Measurements from ENCODE around the gene RNF168. TPM values are rescaled to one million over a fixed set of nuclear protein-coding genes. Genes with fewer than 3 reads are reported as not detected.

Gene RNF168
- total and polyA plus RNA-seq, 10 donors: 3.4 to 28.3 (median 22.9) TPM

- 91 to 96% (median 94%) methylated on average over 2 of the region's 2 CpGs for WGBS, 5 donors
- H3K4me3 ChIP-seq: no peak overlapping the region
- no peak for TF ChIP-seq POLR2AphosphoS5 (IDR thresholded peaks at IDR 0.05)
- TF ChIP-seq POLR2A (IDR thresholded peaks at IDR 0.05): no peak
Measured at GRCh38 chr3:196547067-196547466, 43.5 kb upstream of the RNF168 start.

GRCh38 chr3:196546537-196546936 is 43.0 kb upstream of the RNF168 start:
- no peak for TF ChIP-seq CTCF (IDR thresholded peaks at IDR 0.05 in 8 of 11, conservative IDR thresholded peaks at IDR 0.05 in 3 of 11)
- no peak for TF ChIP-seq POLR2A (IDR thresholded peaks at IDR 0.05)
- no peak for TF ChIP-seq POLR2AphosphoS5 (IDR thresholded peaks at IDR 0.05)

More at GRCh38 chr3:196547067-196547466, 43.5 kb upstream of the RNF168 start:
- Histone ChIP-seq H3K4me1 (no peaks in the 10 kb centered on the region), H3K9me3 (peaks cover 0 to 29% (median 17%) of the 10 kb centered on the region in 8 donors), H3K27ac (no peak overlapping the region), H3K27me3 (replicated peaks in 1 of 7) (no peaks in the 10 kb centered on the region), H3K36me3 (no peaks in the 10 kb centered on the region)
- intact Hi-C loops (cut with DNase I; ENCODE audit: low total_unique reads): no loop called here
- no peak for DNase-seq

GRCh38 chr3:196544491-196544992 is 41.0 kb upstream of the RNF168 start:
- intact Hi-C loops (cut with DNase I; ENCODE audit: low total_unique reads): no loop called here
- Histone ChIP-seq H3K4me3 (no peak overlapping the region), H3K27ac (no peak overlapping the region), H3K36me3 (no peaks in the 10 kb centered on the region), H3K9me3 (peaks cover 0 to 16% (median 8%) of the 10 kb centered on the region in 8 donors), H3K27me3 (replicated peaks in 1 of 7) (no peaks in the 10 kb centered on the region), H3K4me1 (no peaks in the 10 kb centered on the region)
- no peak for DNase-seq
- 81 to 97% (median 92%) methylated on average over 2 of the region's 2 CpGs for whole genome bisulfite sequencing, 5 donors
- no peak for TF ChIP-seq POLR2AphosphoS5 (IDR thresholded peaks at IDR 0.05)
- no peak for TF ChIP-seq POLR2A (IDR thresholded peaks at IDR 0.05)
- TF ChIP-seq CTCF (IDR thresholded peaks at IDR 0.05 in 8 of 11, conservative IDR thresholded peaks at IDR 0.05 in 3 of 11): no peak

More at GRCh38 chr3:196546537-196546936, 43.0 kb upstream of the RNF168 start:
- Histone ChIP-seq H3K27ac (no peak overlapping the region), H3K27me3 (replicated peaks in 1 of 7) (no peaks in the 10 kb centered on the region), H3K4me1 (no peaks in the 10 kb centered on the region), H3K9me3 (peaks cover 0 to 29% (median 17%) of the 10 kb centered on the region in 8 donors), H3K4me3 (no peak overlapping the region), H3K36me3 (no peaks in the 10 kb centered on the region)
- WGBS, 5 donors: 86 to 94% (median 89%) methylated on average over 5 of the region's 5 CpGs
- no peak for DNase-seq
- intact Hi-C loops (cut with DNase I; ENCODE audit: low total_unique reads): no loop called here

- 91 to 94% (median 92%) methylated on average over 6 of the region's 6 CpGs for WGBS, 5 donors
- intact Hi-C loops (cut with DNase I; ENCODE audit: low total_unique reads): no loop called here
- H3K9me3 ChIP-seq: no peaks in the 10 kb centered on the region
- TF ChIP-seq POLR2AphosphoS5 (IDR thresholded peaks at IDR 0.05): no peak
- no peak for TF ChIP-seq CTCF (IDR thresholded peaks at IDR 0.05 in 8 of 11, conservative IDR thresholded peaks at IDR 0.05 in 3 of 11)
- no peak for TF ChIP-seq POLR2A (IDR thresholded peaks at IDR 0.05)
- H3K27me3 ChIP-seq (replicated peaks in 1 of 7): peaks cover 0 to 4% (median 0%) of the 10 kb centered on the region in 7 donors
- H3K27ac ChIP-seq: no peak overlapping the region
- DNase-seq: no peak
- H3K4me1 ChIP-seq: peaks cover 0 to 5% (median 0%) of the 10 kb centered on the region in 6 donors
- no peaks in the 10 kb centered on the region for H3K36me3 ChIP-seq
- H3K4me3 ChIP-seq: no peak overlapping the region
Measured at GRCh38 chr3:196541684-196542445, 38.3 kb upstream of the RNF168 start.
